Measurements from ENCODE around the gene GPC6.

GPC6 gene

GRCh38 chr13:94384231-94384905 is 1157.8 kb downstream of the GPC6 start:
- Histone ChIP-seq H3K9me3 (ENCODE audit: control insufficient read depth in 1 of 2, low read length in 2 of 2) (no peaks in the 10 kb centered on the region), H3K27ac (ENCODE audit: low read depth, low read length) (no peak overlapping the region)

GRCh38 chr13:94387047-94387446 is 1160.4 kb downstream of the GPC6 start:
- Histone ChIP-seq H3K4me1 (ENCODE audit: control insufficient read depth in 1 of 2, insufficient read depth in 2 of 2, low read length in 2 of 2) (no peaks in the 10 kb centered on the region), H3K36me3 (ENCODE audit: control insufficient read depth in 1 of 2, insufficient read depth in 2 of 2, low read length in 2 of 2) (no peaks in the 10 kb centered on the region), H3K27ac (ENCODE audit: low read depth, low read length) (no peak overlapping the region), H3K9ac (ENCODE audit: low read depth in 1 of 2, low read length in 2 of 2) (no peak overlapping the region), H3K27me3 (ENCODE audit: control insufficient read depth in 1 of 2, insufficient read depth in 2 of 2, low read length in 2 of 2) (no peaks in the 10 kb centered on the region), H3K9me3 (ENCODE audit: control insufficient read depth in 1 of 2, low read length in 2 of 2) (no peaks in the 10 kb centered on the region), H3K4me3 (ENCODE audit: low read depth in 1 of 2, low read length in 2 of 2) (no peak overlapping the region)

More at GRCh38 chr13:94384231-94384905, 1157.8 kb downstream of the GPC6 start:
- Histone ChIP-seq H3K27me3 (ENCODE audit: control insufficient read depth in 1 of 2, insufficient read depth in 2 of 2, low read length in 2 of 2) (no peaks in the 10 kb centered on the region), H3K9ac (ENCODE audit: low read depth in 1 of 2, low read length in 2 of 2) (no peak overlapping the region), H3K36me3 (ENCODE audit: control insufficient read depth in 1 of 2, insufficient read depth in 2 of 2, low read length in 2 of 2) (no peaks in the 10 kb centered on the region), H3K4me1 (ENCODE audit: control insufficient read depth in 1 of 2, insufficient read depth in 2 of 2, low read length in 2 of 2) (no peaks in the 10 kb centered on the region), H3K4me3 (ENCODE audit: low read depth in 1 of 2, low read length in 2 of 2) (no peak overlapping the region)

GRCh38 chr13:94389604-94390351 is 1163.2 kb downstream of the GPC6 start:
- Histone ChIP-seq H3K9ac (ENCODE audit: low read depth in 1 of 2, low read length in 2 of 2) (no peak overlapping the region), H3K4me3 (ENCODE audit: low read depth in 1 of 2, low read length in 2 of 2) (no peak overlapping the region), H3K27me3 (ENCODE audit: control insufficient read depth in 1 of 2, insufficient read depth in 2 of 2, low read length in 2 of 2) (no peaks in the 10 kb centered on the region), H3K27ac (ENCODE audit: low read depth, low read length) (no peak overlapping the region), H3K4me1 (ENCODE audit: control insufficient read depth in 1 of 2, insufficient read depth in 2 of 2, low read length in 2 of 2) (no peaks in the 10 kb centered on the region), H3K36me3 (ENCODE audit: control insufficient read depth in 1 of 2, insufficient read depth in 2 of 2, low read length in 2 of 2) (no peaks in the 10 kb centered on the region), H3K9me3 (ENCODE audit: control insufficient read depth in 1 of 2, low read length in 2 of 2) (no peaks in the 10 kb centered on the region)

GRCh38 chr13:94390881-94391280 is 1164.3 kb downstream of the GPC6 start:
- no peak overlapping the region for H3K9ac ChIP-seq (ENCODE audit: low read depth in 1 of 2, low read length in 2 of 2)
- H3K36me3 ChIP-seq (ENCODE audit: control insufficient read depth in 1 of 2, insufficient read depth in 2 of 2, low read length in 2 of 2): no peaks in the 10 kb centered on the region
- H3K27me3 ChIP-seq (ENCODE audit: control insufficient read depth in 1 of 2, insufficient read depth in 2 of 2, low read length in 2 of 2): no peaks in the 10 kb centered on the region
- H3K4me3 ChIP-seq (ENCODE audit: low read depth in 1 of 2, low read length in 2 of 2): no peak overlapping the region
- no peak overlapping the region for H3K27ac ChIP-seq (ENCODE audit: low read depth, low read length)
- no peaks in the 10 kb centered on the region for H3K4me1 ChIP-seq (ENCODE audit: control insufficient read depth in 1 of 2, insufficient read depth in 2 of 2, low read length in 2 of 2)
- no peaks in the 10 kb centered on the region for H3K9me3 ChIP-seq (ENCODE audit: control insufficient read depth in 1 of 2, low read length in 2 of 2)

- H3K9ac ChIP-seq (ENCODE audit: low read depth in 1 of 2, low read length in 2 of 2): no peak overlapping the region
- H3K27me3 ChIP-seq (ENCODE audit: control insufficient read depth in 1 of 2, insufficient read depth in 2 of 2, low read length in 2 of 2): no peaks in the 10 kb centered on the region
- no peaks in the 10 kb centered on the region for H3K4me1 ChIP-seq (ENCODE audit: control insufficient read depth in 1 of 2, insufficient read depth in 2 of 2, low read length in 2 of 2)
Measured at GRCh38 chr13:94394723-94395122, 1168.1 kb downstream of the GPC6 start.

GRCh38 chr13:94395860-94396259 is 1169.3 kb downstream of the GPC6 start:
- no peaks in the 10 kb centered on the region for H3K27me3 ChIP-seq (ENCODE audit: control insufficient read depth in 1 of 2, insufficient read depth in 2 of 2, low read length in 2 of 2)
- H3K4me1 ChIP-seq (ENCODE audit: control insufficient read depth in 1 of 2, insufficient read depth in 2 of 2, low read length in 2 of 2): no peaks in the 10 kb centered on the region
- H3K27ac ChIP-seq (ENCODE audit: low read depth, low read length): no peak overlapping the region
- no peak overlapping the region for H3K4me3 ChIP-seq (ENCODE audit: low read depth in 1 of 2, low read length in 2 of 2)
- H3K9ac ChIP-seq (ENCODE audit: low read depth in 1 of 2, low read length in 2 of 2): no peak overlapping the region
- H3K36me3 ChIP-seq (ENCODE audit: control insufficient read depth in 1 of 2, insufficient read depth in 2 of 2, low read length in 2 of 2): no peaks in the 10 kb centered on the region
- H3K9me3 ChIP-seq (ENCODE audit: control insufficient read depth in 1 of 2, low read length in 2 of 2): no peaks in the 10 kb centered on the region

More at GRCh38 chr13:94394723-94395122, 1168.1 kb downstream of the GPC6 start:
- Histone ChIP-seq H3K9me3 (ENCODE audit: control insufficient read depth in 1 of 2, low read length in 2 of 2) (no peaks in the 10 kb centered on the region), H3K36me3 (ENCODE audit: control insufficient read depth in 1 of 2, insufficient read depth in 2 of 2, low read length in 2 of 2) (no peaks in the 10 kb centered on the region), H3K27ac (ENCODE audit: low read depth, low read length) (no peak overlapping the region), H3K4me3 (ENCODE audit: low read depth in 1 of 2, low read length in 2 of 2) (no peak overlapping the region)

GRCh38 chr13:94399812-94400211 is 1173.2 kb downstream of the GPC6 start:
- no peaks in the 10 kb centered on the region for H3K4me1 ChIP-seq (ENCODE audit: control insufficient read depth in 1 of 2, insufficient read depth in 2 of 2, low read length in 2 of 2)
- no peaks in the 10 kb centered on the region for H3K36me3 ChIP-seq (ENCODE audit: control insufficient read depth in 1 of 2, insufficient read depth in 2 of 2, low read length in 2 of 2)
- H3K9me3 ChIP-seq (ENCODE audit: control insufficient read depth in 1 of 2, low read length in 2 of 2): no peaks in the 10 kb centered on the region
- H3K4me3 ChIP-seq (ENCODE audit: low read depth in 1 of 2, low read length in 2 of 2): no peak overlapping the region
- H3K9ac ChIP-seq (ENCODE audit: low read depth in 1 of 2, low read length in 2 of 2): no peak overlapping the region
- no peak overlapping the region for H3K27ac ChIP-seq (ENCODE audit: low read depth, low read length)
- no peaks in the 10 kb centered on the region for H3K27me3 ChIP-seq (ENCODE audit: control insufficient read depth in 1 of 2, insufficient read depth in 2 of 2, low read length in 2 of 2)

GRCh38 chr13:94400874-94401273 is 1174.3 kb downstream of the GPC6 start:
- no peaks in the 10 kb centered on the region for H3K4me1 ChIP-seq (ENCODE audit: control insufficient read depth in 1 of 2, insufficient read depth in 2 of 2, low read length in 2 of 2)

GRCh38 chr13:94408314-94409036 is 1181.9 kb downstream of the GPC6 start:
- no peak overlapping the region for H3K27ac ChIP-seq (ENCODE audit: low read depth, low read length)
- no peaks in the 10 kb centered on the region for H3K4me1 ChIP-seq (ENCODE audit: control insufficient read depth in 1 of 2, insufficient read depth in 2 of 2, low read length in 2 of 2)
- no peaks in the 10 kb centered on the region for H3K36me3 ChIP-seq (ENCODE audit: control insufficient read depth in 1 of 2, insufficient read depth in 2 of 2, low read length in 2 of 2)
- H3K4me3 ChIP-seq (ENCODE audit: low read depth in 1 of 2, low read length in 2 of 2): no peak overlapping the region
- no peaks in the 10 kb centered on the region for H3K9me3 ChIP-seq (ENCODE audit: control insufficient read depth in 1 of 2, low read length in 2 of 2)
- no peaks in the 10 kb centered on the region for H3K27me3 ChIP-seq (ENCODE audit: control insufficient read depth in 1 of 2, insufficient read depth in 2 of 2, low read length in 2 of 2)
- no peak overlapping the region for H3K9ac ChIP-seq (ENCODE audit: low read depth in 1 of 2, low read length in 2 of 2)

More at GRCh38 chr13:94400874-94401273, 1174.3 kb downstream of the GPC6 start:
- Histone ChIP-seq H3K9me3 (ENCODE audit: control insufficient read depth in 1 of 2, low read length in 2 of 2) (no peaks in the 10 kb centered on the region), H3K27me3 (ENCODE audit: control insufficient read depth in 1 of 2, insufficient read depth in 2 of 2, low read length in 2 of 2) (no peaks in the 10 kb centered on the region), H3K4me3 (ENCODE audit: low read depth in 1 of 2, low read length in 2 of 2) (no peak overlapping the region), H3K27ac (ENCODE audit: low read depth, low read length) (no peak overlapping the region), H3K36me3 (ENCODE audit: control insufficient read depth in 1 of 2, insufficient read depth in 2 of 2, low read length in 2 of 2) (no peaks in the 10 kb centered on the region), H3K9ac (ENCODE audit: low read depth in 1 of 2, low read length in 2 of 2) (no peak overlapping the region)

GRCh38 chr13:94411747-94412146 is 1185.1 kb downstream of the GPC6 start:
- Histone ChIP-seq H3K36me3 (ENCODE audit: control insufficient read depth in 1 of 2, insufficient read depth in 2 of 2, low read length in 2 of 2) (no peaks in the 10 kb centered on the region), H3K4me1 (ENCODE audit: control insufficient read depth in 1 of 2, insufficient read depth in 2 of 2, low read length in 2 of 2) (no peaks in the 10 kb centered on the region), H3K9me3 (ENCODE audit: control insufficient read depth in 1 of 2, low read length in 2 of 2) (no peaks in the 10 kb centered on the region), H3K9ac (ENCODE audit: low read depth in 1 of 2, low read length in 2 of 2) (no peak overlapping the region), H3K4me3 (ENCODE audit: low read depth in 1 of 2, low read length in 2 of 2) (no peak overlapping the region), H3K27me3 (ENCODE audit: control insufficient read depth in 1 of 2, insufficient read depth in 2 of 2, low read length in 2 of 2) (no peaks in the 10 kb centered on the region), H3K27ac (ENCODE audit: low read depth, low read length) (no peak overlapping the region)

Measured in duodenal mucosa (tissue), 2 donors.